ENCODE results near the gene SAP30L.

Gene SAP30L

GRCh38 chr5:154421868-154422267 lies 23.9 kb upstream of the SAP30L start:
- no peak for DNase-seq (ENCODE audit: low spot score)

GRCh38 chr5:154422298-154422697 lies 23.5 kb upstream of the SAP30L start:
- DNase-seq (ENCODE audit: low spot score) = no peak

- DNase-seq (ENCODE audit: low spot score) = no peak
Observed at GRCh38 chr5:154428208-154428607, 17.6 kb upstream of the SAP30L start.

- no peak for DNase-seq (ENCODE audit: low spot score)
Observed at GRCh38 chr5:154429341-154429740, 16.5 kb upstream of the SAP30L start.

- no peak for DNase-seq (ENCODE audit: low spot score)
Observed at GRCh38 chr5:154430466-154430865, 15.3 kb upstream of the SAP30L start.

- no peak for DNase-seq (ENCODE audit: low spot score)
Observed at GRCh38 chr5:154430961-154431630, 14.7 kb upstream of the SAP30L start.

GRCh38 chr5:154435226-154435625 lies 10.6 kb upstream of the SAP30L start:
- no peak for DNase-seq (ENCODE audit: low spot score)

GRCh38 chr5:154437281-154437965 lies 8.4 kb upstream of the SAP30L start:
- DNase-seq (ENCODE audit: low spot score) = no peak

- no peak for DNase-seq (ENCODE audit: low spot score)
Observed at GRCh38 chr5:154440540-154440939, 5.3 kb upstream of the SAP30L start.

- DNase-seq (ENCODE audit: low spot score) = no peak
Observed at GRCh38 chr5:154442801-154443200, 3.0 kb upstream of the SAP30L start.

GRCh38 chr5:154444556-154445421 lies 1.0 kb upstream of the SAP30L start:
- peak; percentile 26 for DNase-seq (ENCODE audit: low spot score)

GRCh38 chr5:154446195-154447088 lies 645 bp downstream of the SAP30L start:
- peak; percentile 23 for DNase-seq (ENCODE audit: low spot score)

- DNase-seq (ENCODE audit: low spot score) = no peak
Observed at GRCh38 chr5:154447089-154447725, 1.4 kb downstream of the SAP30L start.

GRCh38 chr5:154449786-154450185 lies 4.0 kb downstream of the SAP30L start:
- no peak for DNase-seq (ENCODE audit: low spot score)

GRCh38 chr5:154451957-154452356 lies 6.2 kb downstream of the SAP30L start:
- DNase-seq (ENCODE audit: low spot score) = no peak

- DNase-seq (ENCODE audit: low spot score) = no peak
Observed at GRCh38 chr5:154455585-154455984, 9.8 kb downstream of the SAP30L start.

- DNase-seq (ENCODE audit: low spot score) = no peak
Observed at GRCh38 chr5:154456540-154456939, 10.7 kb downstream of the SAP30L start.

- DNase-seq (ENCODE audit: low spot score) = no peak
Observed at GRCh38 chr5:154459015-154459414, 13.2 kb downstream of the SAP30L start.

GRCh38 chr5:154460172-154460571 lies 14.4 kb downstream of the SAP30L start:
- DNase-seq (ENCODE audit: low spot score) = no peak

- DNase-seq (ENCODE audit: low spot score) = no peak
Observed at GRCh38 chr5:154461531-154461930, 15.7 kb downstream of the SAP30L start.

- DNase-seq (ENCODE audit: low spot score) = no peak
Observed at GRCh38 chr5:154464438-154464837, 18.6 kb downstream of the SAP30L start.
